Posterior vena cava (tissue), 2 donors: ENCODE data around the gene ST3GAL4. TPM values are rescaled to one million over a fixed set of nuclear protein-coding genes. Genes with fewer than 3 reads are reported as not detected.

Source experiments
- DNase-seq: peaks from one replicate; pipeline ENCODE4 v3.0.0-alpha.2; 2020; ENCODE audit warnings: low spot score
- intact Hi-C, 2 donors: fragments of 100-400 bp; cut with DNase I; formaldehyde crosslinking; loops; one replicate each; pipeline versions ENCODE4 v1.14.1 to v1.14.2; 2022 to 2023
- total RNA-seq, 2 donors: library from RNA; stranded (reverse); fragmentation: NEBNext Ultra II Directional; extraction: Animal tissue kit (Norgen Biotek cat#: 25700); gene quantifications; one replicate each; pipeline ENCODE4 v1.2.1, GENCODE V29; 2021
- donor health status: DM: yes; HTN: yes; CAD: no.
- donor health status: DM: yes; HTN: yes; CAD: no.

ST3GAL4 gene
- total RNA-seq, 2 donors from 2014 or later, result 36.8 to 44.6 TPM

GRCh38 chr11:126430581-126431335 lies 75.3 kb downstream of the ST3GAL4 start:
- intact Hi-C loops, result no loop called here
- DNase-seq, result no peak

DNA sequence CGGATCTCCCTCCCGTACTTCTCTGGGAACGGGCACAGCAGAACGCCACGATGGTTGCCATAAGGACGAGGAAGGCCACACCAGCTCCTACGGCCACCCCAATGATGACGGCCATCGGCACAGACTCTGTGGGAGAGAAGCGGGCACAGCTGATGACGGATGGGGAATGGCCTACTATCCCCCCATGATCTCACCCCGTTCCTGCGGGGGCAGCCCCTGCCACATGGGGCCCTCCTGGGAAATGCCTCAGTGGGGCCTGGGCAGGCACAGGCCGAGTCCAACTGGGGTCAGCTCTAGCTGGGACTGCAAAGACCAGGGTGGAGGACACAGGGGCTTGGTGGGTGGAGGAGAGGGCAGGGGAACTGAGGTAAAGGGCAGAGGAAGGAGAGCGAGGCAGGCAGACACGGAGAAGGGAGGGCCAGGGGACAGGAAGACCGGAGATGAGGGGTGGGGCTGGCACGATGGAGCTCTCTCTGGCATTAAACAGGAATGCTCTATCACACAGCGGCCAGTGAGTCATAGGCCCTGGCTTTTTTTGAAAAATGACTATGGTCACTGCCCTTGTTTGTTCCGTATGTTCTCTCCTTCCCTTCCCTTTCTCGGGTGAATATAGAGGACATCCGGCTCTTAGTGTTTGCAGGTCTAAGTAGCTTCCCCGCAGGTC lies 76.0 kb downstream of the ST3GAL4 start:
- intact Hi-C loops, result no loop called here
- peak; percentile 94 for DNase-seq

DNA sequence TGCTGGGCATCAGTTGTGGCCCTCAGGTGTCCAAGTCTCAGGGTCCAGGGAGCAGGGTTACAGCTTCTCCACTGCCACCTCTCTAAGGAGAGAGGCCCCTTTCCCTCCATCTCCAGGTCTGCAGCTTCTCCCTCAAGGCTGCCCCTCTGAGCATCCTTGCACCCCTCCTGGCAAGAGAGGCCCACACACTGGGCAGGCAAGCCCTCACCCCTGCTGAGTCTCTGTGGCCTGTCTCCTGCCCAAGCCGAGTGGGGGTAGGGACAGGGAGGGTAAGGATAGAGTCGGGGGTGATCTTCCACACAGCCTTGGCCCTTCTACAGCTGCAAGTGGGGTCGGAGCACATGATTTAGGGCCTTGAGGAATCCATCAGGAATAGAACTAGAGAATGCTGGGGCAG lies 76.6 kb downstream of the ST3GAL4 start:
- intact Hi-C loops, result no loop called here
- no peak for DNase-seq

DNA sequence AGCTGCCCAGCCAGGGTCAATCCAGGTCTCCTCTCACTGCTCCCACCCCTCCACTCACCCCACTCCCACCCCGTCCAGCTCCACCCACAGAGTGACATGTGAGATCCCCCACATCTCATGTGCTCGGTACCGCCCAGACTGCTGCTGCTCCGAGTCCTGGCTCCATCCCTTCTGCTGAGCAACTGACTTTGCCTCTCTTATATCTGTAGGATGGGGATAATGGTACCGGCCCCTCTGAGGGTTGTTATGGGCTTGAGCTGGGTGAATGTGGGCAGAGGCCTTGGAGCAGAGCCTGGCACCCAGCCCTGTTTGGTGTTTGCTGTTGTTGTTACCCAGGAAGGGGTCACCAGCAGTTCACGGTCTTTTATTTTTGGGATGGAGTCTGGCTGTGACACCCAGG lies 77.0 kb downstream of the ST3GAL4 start:
- no peak for DNase-seq
- intact Hi-C loops, result no loop called here

- intact Hi-C loops, result no loop called here
- DNase-seq, result no peak
Measured at GRCh38 chr11:126433244-126433846, 77.9 kb downstream of the ST3GAL4 start.

DNA sequence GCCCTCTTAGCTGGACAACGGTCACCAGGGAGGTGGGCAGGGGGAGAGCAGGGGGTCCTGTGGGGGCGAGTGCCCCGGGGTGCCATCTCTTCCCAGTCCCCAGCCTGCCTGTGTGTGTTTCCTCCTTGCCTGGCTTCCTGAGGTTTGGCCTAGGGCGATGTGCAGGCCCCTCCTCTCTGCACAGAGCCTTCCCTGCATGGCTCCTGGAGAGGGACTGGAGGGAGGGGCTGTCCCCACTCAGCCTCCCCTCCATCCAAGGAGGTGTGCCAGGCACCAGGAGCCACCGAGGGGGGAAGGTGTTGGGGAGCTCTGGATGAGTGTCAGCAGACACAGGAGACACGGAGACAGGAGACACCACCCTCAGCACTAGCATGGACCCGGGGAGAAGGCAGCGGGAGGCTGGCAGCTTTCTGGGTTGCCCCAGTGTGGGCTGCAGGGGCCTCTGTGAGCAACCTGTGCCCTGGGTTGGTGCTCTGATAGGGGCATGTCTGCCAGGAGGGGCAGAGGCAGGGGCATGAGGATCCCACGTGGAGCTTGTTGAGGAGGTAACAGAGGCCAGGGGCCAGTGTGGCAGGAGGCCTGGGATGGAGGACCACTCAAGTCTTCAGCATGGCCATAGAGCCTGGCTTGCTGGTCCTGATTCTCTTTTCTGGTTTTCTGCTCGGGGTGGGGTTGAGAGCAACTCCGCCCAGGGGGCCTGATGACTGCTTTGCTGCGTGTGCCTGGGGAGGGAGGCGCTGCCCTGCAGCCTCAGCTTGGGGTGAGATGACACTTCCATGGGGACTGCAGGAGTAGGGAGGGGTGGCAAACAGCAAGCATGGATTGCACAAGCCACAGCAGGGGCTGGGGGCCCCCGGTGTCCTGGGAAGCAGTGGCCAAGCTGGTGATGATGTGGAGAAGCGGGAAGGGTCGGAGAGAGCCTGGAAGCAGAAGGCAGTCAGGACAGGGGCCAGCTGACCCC lies 78.8 kb downstream of the ST3GAL4 start:
- intact Hi-C loops, result no loop called here
- no peak for DNase-seq

- no peak for DNase-seq
- intact Hi-C loops, result no loop called here
Measured at GRCh38 chr11:126434950-126435335, 79.5 kb downstream of the ST3GAL4 start.

DNA sequence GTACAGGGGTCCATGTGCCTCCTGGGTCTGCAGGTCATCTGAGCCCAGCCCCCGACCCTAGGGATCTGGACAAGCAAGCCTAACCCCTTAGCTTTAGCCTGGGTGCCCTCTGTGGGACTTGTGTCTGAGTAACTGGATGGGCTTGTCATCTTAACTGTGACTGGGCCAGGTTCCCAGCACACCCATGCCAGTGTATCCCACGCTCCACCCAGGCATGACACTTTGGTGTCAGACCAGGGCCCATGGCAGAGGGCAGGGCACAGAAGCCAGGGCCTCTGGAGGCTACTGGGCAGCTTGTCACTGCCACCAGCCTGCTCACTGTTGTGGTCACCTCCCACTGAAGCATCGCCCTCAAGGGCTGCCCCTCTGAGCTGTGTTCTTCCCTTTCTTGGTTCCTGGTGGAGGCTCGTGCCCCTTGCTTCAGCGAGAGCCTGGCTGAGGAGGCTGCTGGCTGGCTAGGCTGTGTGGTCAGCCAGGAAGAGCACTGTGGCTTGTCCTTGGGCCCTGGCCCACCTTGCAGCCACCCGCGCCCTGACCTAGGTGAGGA lies 80.8 kb downstream of the ST3GAL4 start:
- DNase-seq, result no peak
- intact Hi-C loops, result no loop called here

GRCh38 chr11:126437731-126438130 lies 82.2 kb downstream of the ST3GAL4 start:
- intact Hi-C loops, result no loop called here
- no peak for DNase-seq

DNA sequence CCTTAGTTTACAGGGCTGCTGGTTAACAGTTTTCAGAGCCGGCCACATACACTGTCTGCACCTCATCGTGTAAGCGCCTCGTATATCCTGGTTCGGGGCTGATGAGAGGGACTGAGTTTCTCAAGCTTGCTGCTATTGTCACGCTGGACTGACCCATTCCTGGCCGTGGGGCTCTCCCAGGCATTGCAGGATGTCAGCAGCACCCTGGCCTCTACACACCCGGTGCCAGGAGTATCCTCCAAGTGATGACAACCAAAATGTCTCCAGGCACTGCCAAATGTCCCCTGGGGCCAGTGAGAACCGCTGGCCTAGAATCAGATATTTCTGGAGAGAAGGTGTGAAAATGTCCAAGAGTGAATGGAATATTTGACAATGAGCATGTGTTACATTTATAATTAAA lies 82.8 kb downstream of the ST3GAL4 start:
- intact Hi-C loops, result no loop called here
- no peak for DNase-seq

DNA sequence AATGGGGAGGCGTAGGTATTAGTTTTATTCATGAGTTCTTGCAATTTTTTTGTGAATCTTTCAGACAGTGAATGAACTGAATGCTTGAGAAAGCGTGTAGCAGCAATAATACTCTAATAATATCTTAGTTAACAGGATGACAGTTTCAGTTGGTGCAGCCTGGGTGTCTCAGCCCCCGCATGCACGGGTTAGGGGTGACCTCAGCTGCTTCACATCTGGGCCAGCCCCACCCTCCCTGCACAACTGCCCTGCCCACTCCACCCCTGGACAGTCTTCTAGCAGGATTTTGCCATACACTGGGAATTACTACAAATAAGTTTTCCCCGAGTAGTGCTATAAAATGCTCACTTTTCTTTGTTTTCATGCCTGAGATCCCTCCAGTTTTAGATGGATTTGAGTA lies 83.2 kb downstream of the ST3GAL4 start:
- intact Hi-C loops, result no loop called here
- DNase-seq, result no peak

DNA sequence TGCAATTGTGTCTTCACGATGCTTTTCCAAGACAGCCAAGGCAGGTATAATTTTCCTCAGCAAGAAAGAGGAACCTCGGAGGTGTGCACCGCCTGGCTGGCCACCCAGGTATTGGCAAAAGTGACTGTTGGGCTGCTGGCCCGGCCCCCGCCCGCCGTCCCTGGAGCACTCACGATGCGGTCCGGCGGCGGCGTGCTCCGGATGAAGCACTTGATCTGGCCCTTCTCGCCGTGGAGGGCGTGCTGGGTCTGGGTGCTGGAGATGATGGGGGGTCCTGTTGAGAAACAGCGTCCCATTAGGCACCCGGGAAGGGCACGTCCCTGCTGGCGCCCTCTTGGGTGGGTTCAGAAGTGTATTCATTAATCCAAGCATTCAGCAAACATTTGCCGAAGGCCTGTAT lies 84.8 kb downstream of the ST3GAL4 start:
- intact Hi-C loops, result loop anchor here (5.0 to 10.0 kb wide), 4 partner anchors 37 to 1725 kb away; no protein-coding TSS in a partner anchor
- DNase-seq, result no peak

DNA sequence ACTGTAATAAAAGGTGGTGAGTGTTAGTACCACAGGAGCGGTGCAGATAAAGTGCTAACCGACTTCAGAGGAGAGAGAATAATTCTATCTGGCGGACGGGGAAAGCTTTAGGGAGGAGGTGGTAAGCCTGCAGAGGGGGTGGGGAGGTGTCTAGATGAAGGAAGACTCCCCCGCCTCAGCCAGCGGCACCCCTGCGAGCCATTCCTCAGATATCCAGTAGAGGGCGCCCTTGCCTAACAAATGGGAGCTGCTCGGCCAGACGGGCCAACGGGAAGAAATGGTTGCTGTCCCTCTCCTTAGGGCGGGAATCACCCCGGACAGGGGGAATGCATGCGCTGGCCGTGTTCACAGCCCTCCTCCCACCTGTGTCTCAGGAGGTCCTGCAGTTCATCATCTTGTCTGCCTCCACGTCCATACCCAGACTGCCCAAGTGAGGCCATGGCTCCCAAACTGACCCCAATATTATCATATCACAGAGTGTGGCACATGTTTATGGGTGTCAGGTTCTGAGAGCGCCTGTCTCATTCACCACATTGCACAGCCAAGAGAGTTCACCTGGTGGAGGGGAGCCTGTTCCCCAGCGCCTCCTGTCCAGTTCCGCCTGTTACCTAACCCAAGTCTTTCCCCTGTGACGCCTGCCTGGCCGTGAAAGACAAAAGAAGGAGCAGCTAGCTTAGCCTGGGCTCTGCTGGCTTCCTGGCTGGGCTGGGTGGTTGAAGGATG lies 85.5 kb downstream of the ST3GAL4 start:
- DNase-seq, result peak; percentile 92
- intact Hi-C loops, result loop anchor here (5.0 to 10.0 kb wide), 4 partner anchors 36 to 1724 kb away; no protein-coding TSS in a partner anchor

- intact Hi-C loops, result loop anchor here (5.0 to 10.0 kb wide), 4 partner anchors 34 to 1722 kb away; no protein-coding TSS in a partner anchor
Measured at GRCh38 chr11:126443120-126443519, 87.6 kb downstream of the ST3GAL4 start.

GRCh38 chr11:126444072-126444471 lies 88.6 kb downstream of the ST3GAL4 start:
- intact Hi-C loops, result loop anchor here (5.0 to 10.0 kb wide), 4 partner anchors 33 to 1721 kb away; no protein-coding TSS in a partner anchor
- no peak for DNase-seq

More at GRCh38 chr11:126443120-126443519, 87.6 kb downstream of the ST3GAL4 start:
- DNase-seq, result no peak

GRCh38 chr11:126446581-126446980 lies 91.1 kb downstream of the ST3GAL4 start:
- intact Hi-C loops, result loop anchor here (10.0 kb wide), 3 partner anchors 538 to 1718 kb away; no protein-coding TSS in a partner anchor
- DNase-seq, result no peak

- intact Hi-C loops, result no loop called here
- DNase-seq, result no peak
Measured at GRCh38 chr11:126450198-126450597, 94.7 kb downstream of the ST3GAL4 start.

DNA sequence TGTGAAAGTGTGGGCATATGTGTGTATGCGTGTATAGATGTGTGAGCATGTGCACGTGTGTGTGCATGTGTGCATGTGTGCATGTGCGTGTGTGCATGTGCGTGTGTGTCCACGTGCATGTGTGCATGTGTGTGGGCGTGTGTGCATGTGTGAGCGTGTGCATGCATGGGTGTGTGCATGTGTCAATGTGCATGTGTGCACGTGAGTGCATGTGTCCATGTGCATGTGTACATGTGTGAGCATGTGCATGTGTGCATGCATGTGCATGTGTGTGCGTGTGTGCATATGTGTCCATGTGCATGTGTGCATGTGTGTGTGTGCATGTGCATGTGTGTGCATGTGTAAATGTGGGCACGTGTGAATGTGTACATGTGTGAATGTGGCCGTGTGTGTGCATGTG lies 95.3 kb downstream of the ST3GAL4 start:
- intact Hi-C loops, result no loop called here
- DNase-seq, result no peak
